RWPE2 (cell line): ENCODE results near the gene TM9SF4.

Experiments
- ATAC-seq: fragments of 200-7000 bp; cut with Tn5 transposase; 3 replicates; pipeline ENCODE4 v1.9.1; 2021; ENCODE audit warnings: low read depth
- DNase-seq: peaks from one replicate; pipeline ENCODE4 v3.0.0-alpha.2; 2020; ENCODE audit warnings: low spot score
- H3K27ac ChIP-seq: fragments of 450-650 bp; 2 replicates; pipeline ENCODE4 v1.5.1; 2017; ENCODE audit warnings: mild to moderate bottlenecking; ENCODE audit not compliant: poor library complexity, severe bottlenecking
- H3K27me3 ChIP-seq: fragments of 250-450 bp; sonication (Bioruptor Pico); 2 replicates; pipeline ENCODE4 v1.5.1; 2021; ENCODE audit warnings: mild to moderate bottlenecking, moderate library complexity; ENCODE audit not compliant: insufficient read depth, poor library complexity, severe bottlenecking
- H3K36me3 ChIP-seq: fragments of 250-450 bp; sonication (Bioruptor Pico); 2 replicates; pipeline ENCODE4 v1.5.1; 2020; ENCODE audit warnings: low read depth, mild to moderate bottlenecking, moderate library complexity
- H3K4me1 ChIP-seq: fragments of 250-450 bp; sonication (Bioruptor Pico); 2 replicates; pipeline ENCODE4 v1.5.1; 2021; ENCODE audit warnings: mild to moderate bottlenecking, moderate library complexity; ENCODE audit not compliant: insufficient read depth, poor library complexity, severe bottlenecking
- H3K4me3 ChIP-seq: fragments of 250-450 bp; sonication (Bioruptor Pico); 2 replicates; pipeline ENCODE4 v1.5.1; 2021; ENCODE audit warnings: mild to moderate bottlenecking, moderate library complexity; ENCODE audit not compliant: severe bottlenecking
- H3K9me3 ChIP-seq: fragments of 250-450 bp; sonication (Bioruptor Pico); 2 replicates; pipeline ENCODE4 v1.5.1; 2021; ENCODE audit warnings: mild to moderate bottlenecking, moderate library complexity; ENCODE audit not compliant: severe bottlenecking
- CTCF ChIP-seq: fragments of 450-650 bp; IDR thresholded peaks from one replicate; pipeline ENCODE4 v1.5.1; 2017; ENCODE audit warnings: mild to moderate bottlenecking, moderate library complexity; ENCODE audit not compliant: poor library complexity, severe bottlenecking

Gene TM9SF4

GRCh38 chr20:32109392-32110172, at the start of gene TM9SF4:
TM9SF4 (plus strand) TSS chr20:32109714; CDS start chr20:32109741, 27 bp downstream.
- no peaks in the 10 kb centered on the region for H3K27me3 ChIP-seq
- no peaks in the 10 kb centered on the region for H3K9me3 ChIP-seq
- peak within 1 kb of the TSS; percentile 77 for H3K27ac ChIP-seq
- H3K36me3 ChIP-seq = peaks cover 26% of the 10 kb centered on the region
- H3K4me1 ChIP-seq = peaks cover 10% of the 10 kb centered on the region
- ATAC-seq (peak; percentile 78), DNase-seq (peak; percentile 98)
- H3K4me3 ChIP-seq = peak within 1 kb of the TSS; percentile 68
- TF ChIP-seq CTCF = no peak

- ATAC-seq = no peak
- no peak overlapping the region for H3K27ac ChIP-seq
- H3K27me3 ChIP-seq = peaks cover 40% of the 10 kb centered on the region
Observed at GRCh38 chr20:32062776-32063170, 46.7 kb upstream of the TM9SF4 start.

GRCh38 chr20:32063695-32064094, 45.8 kb upstream of the TM9SF4 start:
- ATAC-seq (no peak), DNase-seq (no peak)
- Histone ChIP-seq H3K4me3 (no peak overlapping the region), H3K36me3 (no peaks in the 10 kb centered on the region), H3K4me1 (no peaks in the 10 kb centered on the region), H3K27me3 (peaks cover 33% of the 10 kb centered on the region), H3K27ac (no peak overlapping the region), H3K9me3 (no peaks in the 10 kb centered on the region)
- no peak for TF ChIP-seq CTCF

More at GRCh38 chr20:32062776-32063170, 46.7 kb upstream of the TM9SF4 start:
- H3K9me3 ChIP-seq = no peaks in the 10 kb centered on the region
- DNase-seq = peak; percentile 73
- H3K4me1 ChIP-seq = no peaks in the 10 kb centered on the region
- TF ChIP-seq CTCF = no peak
- no peak overlapping the region for H3K4me3 ChIP-seq
- H3K36me3 ChIP-seq = no peaks in the 10 kb centered on the region

- Histone ChIP-seq H3K36me3 (no peaks in the 10 kb centered on the region), H3K27me3 (peaks cover 24% of the 10 kb centered on the region), H3K4me1 (no peaks in the 10 kb centered on the region), H3K4me3 (no peak overlapping the region), H3K9me3 (no peaks in the 10 kb centered on the region), H3K27ac (no peak overlapping the region)
- ATAC-seq = no peak
- TF ChIP-seq CTCF = no peak
- DNase-seq = peak; percentile 65
Observed at GRCh38 chr20:32064667-32065066, 44.8 kb upstream of the TM9SF4 start.

GRCh38 chr20:32067234-32067821, 42.2 kb upstream of the TM9SF4 start:
- Histone ChIP-seq H3K27ac (no peak overlapping the region), H3K4me1 (no peaks in the 10 kb centered on the region), H3K36me3 (no peaks in the 10 kb centered on the region), H3K9me3 (no peaks in the 10 kb centered on the region), H3K4me3 (no peak overlapping the region), H3K27me3 (peaks cover 4% of the 10 kb centered on the region)
- no peak for TF ChIP-seq CTCF
- ATAC-seq (peak; percentile 65), DNase-seq (peak; percentile 60)
